ENCODE measurements around the gene ATXN7L1. TPM values are rescaled to one million over a fixed set of nuclear protein-coding genes. Genes with fewer than 3 reads are reported as not detected.
A peak's percentile ranks its signal among the peaks of the same experiment; 100 is the strongest.

ATXN7L1 gene
- total RNA-seq, 3 donors from 2014 or later (not counting 1 experiment from before 2014, with no cell fraction given), result 37.5 to 48.6 (median 47.9) TPM

DNA sequence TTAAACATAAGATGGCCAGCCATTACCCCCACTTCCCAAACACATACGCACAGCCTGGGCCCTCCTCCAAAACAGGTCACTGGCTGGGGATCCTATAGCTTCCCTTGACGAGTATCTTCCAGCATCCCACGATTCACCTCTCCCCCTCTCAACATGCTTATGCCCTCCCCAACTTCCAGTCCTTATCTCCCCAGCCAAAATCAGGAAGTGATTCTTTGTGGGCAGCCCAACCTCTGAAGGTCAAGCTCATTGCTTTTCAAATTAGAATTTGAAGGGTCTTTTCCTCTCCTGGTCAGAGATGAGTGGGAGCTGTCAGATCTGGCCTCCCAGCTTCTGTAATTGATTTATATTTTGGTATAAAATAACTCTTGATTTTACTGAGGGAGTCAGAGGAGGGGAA lies 133.6 kb downstream of the ATXN7L1 start:
- Histone ChIP-seq H3K36me3 (ENCODE audit: control insufficient read depth, insufficient read depth, low read length) (no peaks in the 10 kb centered on the region), H3K27me3 (ENCODE audit: control insufficient read depth, insufficient read depth, low read length) (no peaks in the 10 kb centered on the region), H3K9me3 (ENCODE audit: control insufficient read depth, insufficient read depth, low read length) (no peaks in the 10 kb centered on the region), H3K27ac (ENCODE audit: low read length) (no peak overlapping the region), H3K4me3 (ENCODE audit: low read length) (no peak overlapping the region), H3K4me1 (ENCODE audit: control insufficient read depth, insufficient read depth, low read length) (peaks cover 4% of the 10 kb centered on the region)
- DNase-seq, result no peak
- TF ChIP-seq CTCF (IDR thresholded peaks at IDR 0.05), result no peak
- H3K36me3 Mint-ChIP-seq, result no peaks in the 10 kb centered on the region
- H3K27me3 Mint-ChIP-seq (ENCODE audit: low read depth in 2 of 2), result no peaks in the 10 kb centered on the region
- no peaks in the 10 kb centered on the region for H3K9me3 Mint-ChIP-seq
- intact Hi-C loops (cut with micrococcal nuclease), result no loop called here
- no peak for ATAC-seq
- H3K4me3 Mint-ChIP-seq, result no peak overlapping the region
- no peak overlapping the region for H3K27ac Mint-ChIP-seq
- 60% methylated on average over 3 of the region's 3 CpGs for WGBS (ENCODE audit: insufficient coverage)
- H3K4me1 Mint-ChIP-seq, result peaks cover 35 to 48% of the 10 kb centered on the region in 2 donors

GRCh38 chr7:105741982-105742381 lies 134.4 kb downstream of the ATXN7L1 start:
- H3K27ac Mint-ChIP-seq, result no peak overlapping the region
- ATAC-seq, result no peak
- H3K4me1 Mint-ChIP-seq, result peaks cover 35 to 48% of the 10 kb centered on the region in 2 donors
- Histone ChIP-seq H3K36me3 (ENCODE audit: control insufficient read depth, insufficient read depth, low read length) (no peaks in the 10 kb centered on the region), H3K4me3 (ENCODE audit: low read length) (no peak overlapping the region), H3K4me1 (ENCODE audit: control insufficient read depth, insufficient read depth, low read length) (peaks cover 4% of the 10 kb centered on the region), H3K9me3 (ENCODE audit: control insufficient read depth, insufficient read depth, low read length) (no peaks in the 10 kb centered on the region), H3K27me3 (ENCODE audit: control insufficient read depth, insufficient read depth, low read length) (no peaks in the 10 kb centered on the region), H3K27ac (ENCODE audit: low read length) (no peak overlapping the region)
- no peaks in the 10 kb centered on the region for H3K27me3 Mint-ChIP-seq (ENCODE audit: low read depth in 2 of 2)
- intact Hi-C loops (cut with micrococcal nuclease), result no loop called here
- no peak for TF ChIP-seq CTCF (IDR thresholded peaks at IDR 0.05)
- H3K9me3 Mint-ChIP-seq, result no peaks in the 10 kb centered on the region
- no peak overlapping the region for H3K4me3 Mint-ChIP-seq
- DNase-seq, result peak in 1 of 2 donors; percentile 6
- WGBS (ENCODE audit: insufficient coverage), result 87% methylated on average over 4 of the region's 4 CpGs
- no peaks in the 10 kb centered on the region for H3K36me3 Mint-ChIP-seq

DNA sequence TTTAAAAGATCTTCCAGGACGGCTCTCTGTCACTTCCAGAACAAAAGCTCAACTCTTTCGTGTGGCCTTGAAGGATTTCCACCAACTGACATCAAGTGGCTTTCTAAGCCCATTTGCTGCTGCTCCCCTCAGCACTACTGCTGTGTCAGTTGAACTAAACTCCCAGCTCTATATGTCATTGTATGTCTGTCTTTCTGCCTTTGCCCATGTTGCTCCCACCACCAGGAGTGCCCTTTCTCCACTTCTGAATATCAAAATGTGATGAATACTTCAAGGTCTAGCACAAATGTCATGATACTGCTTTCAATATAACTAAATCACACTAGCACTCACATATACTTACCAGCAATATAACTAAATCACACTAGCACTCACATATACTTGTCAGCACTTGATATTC lies 138.3 kb downstream of the ATXN7L1 start:
- Mint-ChIP-seq H3K9me3 (no peaks in the 10 kb centered on the region), H3K27ac (no peak overlapping the region), H3K4me3 (no peak overlapping the region), H3K4me1 (peaks cover 40 to 50% of the 10 kb centered on the region in 2 donors), H3K27me3 (ENCODE audit: low read depth in 2 of 2) (no peaks in the 10 kb centered on the region), H3K36me3 (no peaks in the 10 kb centered on the region)
- Histone ChIP-seq H3K9me3 (ENCODE audit: control insufficient read depth, insufficient read depth, low read length) (no peaks in the 10 kb centered on the region), H3K4me3 (ENCODE audit: low read length) (no peak overlapping the region), H3K4me1 (ENCODE audit: control insufficient read depth, insufficient read depth, low read length) (peaks cover 4% of the 10 kb centered on the region), H3K27me3 (ENCODE audit: control insufficient read depth, insufficient read depth, low read length) (no peaks in the 10 kb centered on the region), H3K27ac (ENCODE audit: low read length) (no peak overlapping the region), H3K36me3 (ENCODE audit: control insufficient read depth, insufficient read depth, low read length) (no peaks in the 10 kb centered on the region)
- ATAC-seq, result no peak
- intact Hi-C loops (cut with micrococcal nuclease), result loop anchor here (1.0 kb wide), 1 partner anchor 271 kb away; no protein-coding TSS in a partner anchor
- DNase-seq, result peak in 1 of 2 donors; percentile 21
- 71% methylated on average over 2 of the region's 2 CpGs for WGBS (ENCODE audit: insufficient coverage)
- no peak for TF ChIP-seq CTCF (IDR thresholded peaks at IDR 0.05)

DNA sequence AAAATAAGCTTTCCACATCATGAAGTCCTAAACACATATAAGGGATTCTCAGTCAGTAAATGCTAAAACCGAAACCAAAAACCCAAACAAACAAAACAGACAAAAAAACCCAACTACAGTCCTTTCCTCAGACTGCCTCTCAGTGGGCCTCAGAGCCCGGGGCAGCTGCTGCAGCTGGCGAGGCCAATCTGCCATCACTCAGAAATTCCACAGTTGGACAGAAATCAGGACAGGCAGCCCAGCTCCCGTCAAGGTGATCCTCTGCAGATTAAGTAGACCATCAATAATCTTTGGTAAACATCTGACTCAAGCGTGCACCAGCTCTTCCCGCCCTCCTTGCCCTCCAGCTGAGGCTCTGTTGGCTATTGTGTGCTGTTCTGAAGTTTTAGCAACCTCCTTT lies 142.2 kb downstream of the ATXN7L1 start:
- no peaks in the 10 kb centered on the region for H3K27me3 Mint-ChIP-seq (ENCODE audit: low read depth in 2 of 2)
- H3K27ac Mint-ChIP-seq, result no peak overlapping the region
- H3K36me3 Mint-ChIP-seq, result no peaks in the 10 kb centered on the region
- Histone ChIP-seq H3K27me3 (ENCODE audit: control insufficient read depth, insufficient read depth, low read length) (no peaks in the 10 kb centered on the region), H3K9me3 (ENCODE audit: control insufficient read depth, insufficient read depth, low read length) (no peaks in the 10 kb centered on the region), H3K4me1 (ENCODE audit: control insufficient read depth, insufficient read depth, low read length) (no peaks in the 10 kb centered on the region), H3K36me3 (ENCODE audit: control insufficient read depth, insufficient read depth, low read length) (no peaks in the 10 kb centered on the region), H3K4me3 (ENCODE audit: low read length) (no peak overlapping the region), H3K27ac (ENCODE audit: low read length) (no peak overlapping the region)
- H3K9me3 Mint-ChIP-seq, result no peaks in the 10 kb centered on the region
- 93% methylated on average over 6 of the region's 6 CpGs for WGBS (ENCODE audit: insufficient coverage)
- no peak for DNase-seq
- H3K4me1 Mint-ChIP-seq, result peaks cover 26 to 28% of the 10 kb centered on the region in 2 donors
- no peak overlapping the region for H3K4me3 Mint-ChIP-seq
- no peak for TF ChIP-seq CTCF (IDR thresholded peaks at IDR 0.05)
- ATAC-seq, result no peak
- intact Hi-C loops (cut with micrococcal nuclease), result no loop called here

All from natural killer cell (primary cell).